Smooth muscle cell (in vitro differentiated cells): ENCODE data around the gene COX14. TPM values are rescaled to one million over a fixed set of nuclear protein-coding genes. Genes with fewer than 3 reads are reported as not detected.
A peak's percentile ranks its signal among the peaks of the same experiment; 100 is the strongest.
"Not testable (repeated sequence)": the region's sequence is repeated elsewhere in the genome, so short reads cannot be mapped to it uniquely, and the experiment has no call there.

Source experiments
- DNase-seq: peaks from one replicate; lab custom pipeline; 2025; ENCODE audit not compliant: unreplicated experiment; lab: John Stamatoyannopoulos, UW
- H2AFZ ChIP-seq: fragments of 200-600 bp; sonication (generic); 2 replicates; pipeline ENCODE4 v1.6.0; 2016; ENCODE audit warnings: antibody characterized with exemption, low read depth, mild to moderate bottlenecking
- H3F3A ChIP-seq: fragments of 200-600 bp; sonication (generic); 2 replicates; pipeline ENCODE4 v1.6.0; 2017; ENCODE audit warnings: antibody characterized with exemption, low read depth
- H3K27ac ChIP-seq: fragments of 200-600 bp; sonication (generic); 2 replicates; pipeline ENCODE4 v1.5.1; 2016; ENCODE audit warnings: low read depth, mild to moderate bottlenecking
- H3K27me3 ChIP-seq: fragments of 200-600 bp; sonication (generic); 2 replicates; pipeline ENCODE4 v1.6.1; 2016; ENCODE audit warnings: low read depth, mild to moderate bottlenecking
- H3K36me3 ChIP-seq: fragments of 200-600 bp; sonication (generic); 2 replicates; pipeline ENCODE4 v1.5.1; 2016; ENCODE audit warnings: low read depth
- H3K4me1 ChIP-seq: fragments of 200-600 bp; sonication (generic); 2 replicates; pipeline ENCODE4 v1.5.1; 2016; ENCODE audit warnings: low read depth
- H3K4me2 ChIP-seq: fragments of 200-600 bp; sonication (generic); 2 replicates; pipeline ENCODE4 v1.6.0; 2016; ENCODE audit warnings: mild to moderate bottlenecking
- H3K4me3 ChIP-seq: fragments of 200-600 bp; sonication (generic); 2 replicates; pipeline ENCODE4 v1.5.1; 2016; ENCODE audit warnings: mild to moderate bottlenecking
- H3K79me2 ChIP-seq: fragments of 200-600 bp; sonication (generic); 2 replicates; pipeline ENCODE4 v1.6.0; 2016; ENCODE audit warnings: low read depth, mild to moderate bottlenecking
- H3K9ac ChIP-seq: fragments of 200-600 bp; sonication (generic); 2 replicates; pipeline ENCODE4 v1.6.0; 2016; ENCODE audit warnings: low read depth
- H3K9me3 ChIP-seq: fragments of 200-600 bp; sonication (generic); replicated peaks from 2 replicates; pipeline ENCODE4 v1.5.1; 2016; ENCODE audit warnings: low read depth
- H4K20me1 ChIP-seq: fragments of 200-600 bp; sonication (generic); 2 replicates; pipeline ENCODE4 v1.6.0; 2016; ENCODE audit warnings: low read depth
- CTCF ChIP-seq: fragments of 200-600 bp; sonication (generic); IDR thresholded peaks from 2 replicates; pipeline ENCODE4 v1.5.1; 2017; ENCODE audit warnings: borderline replicate concordance, mild to moderate bottlenecking, antibody characterized with exemption; ENCODE audit not compliant: insufficient read depth, poor library complexity, severe bottlenecking
- WGBS: methylation state at CpG from one replicate; pipeline ENCODE4 v1.1.7; 2016; ENCODE audit warnings: low lambda C conversion rate; 5-methylcytosine and 5-hydroxymethylcytosine counted together
- polyA plus RNA-seq: library from polyadenylated mRNA; unstranded; fragments of >200 nt; fragmentation: Nextera tagmentation; extraction: Ambion mirVana; gene quantifications from 2 replicates; pipeline ENCODE4 v1.2.1, GENCODE V29; 2016
- total RNA-seq: library from RNA; depleted of rRNA; stranded (reverse); fragments of >200 nt; gene quantifications from 2 replicates; pipeline ENCODE4 v1.2.3, GENCODE V29; 2014

Gene COX14
- total and polyA plus RNA-seq, 2 experiments from 2014 or later: 18.6 to 67.9 TPM

GRCh38 chr12:50151047-50151687, 39.1 kb downstream of the COX14 start:
- Histone ChIP-seq H2AFZ (no peak overlapping the region), H3K79me2 (peaks cover 92% of the 10 kb centered on the region), H3K9me3 (no peaks in the 10 kb centered on the region), H3K4me1 (no peaks in the 10 kb centered on the region), H3K27ac (no peak overlapping the region), H3K4me2 (no peak overlapping the region), H3K36me3 (no peaks in the 10 kb centered on the region), H3K4me3 (no peak overlapping the region), H3K27me3 (no peaks in the 10 kb centered on the region), H3F3A (no peaks in the 10 kb centered on the region), H3K9ac (no peak overlapping the region), H4K20me1 (peaks cover 97% of the 10 kb centered on the region)
- WGBS: 90% methylated on average over 1 of the region's 1 CpG
- TF ChIP-seq CTCF: no peak
- no peak for DNase-seq

GRCh38 chr12:50154947-50155346, 42.9 kb downstream of the COX14 start:
- Histone ChIP-seq H3F3A (peaks cover 10% of the 10 kb centered on the region), H4K20me1 (peaks cover 98% of the 10 kb centered on the region), H3K79me2 (peaks cover 98% of the 10 kb centered on the region)
- 96% methylated on average over 5 of the region's 5 CpGs for WGBS
- H3K9me3 ChIP-seq, H3K36me3 ChIP-seq, H3K27ac ChIP-seq, H3K4me2 ChIP-seq, H3K4me3 ChIP-seq, H3K9ac ChIP-seq, H3K4me1 ChIP-seq, H3K27me3 ChIP-seq, H2AFZ ChIP-seq, DNase-seq: not testable (repeated sequence)

DNA sequence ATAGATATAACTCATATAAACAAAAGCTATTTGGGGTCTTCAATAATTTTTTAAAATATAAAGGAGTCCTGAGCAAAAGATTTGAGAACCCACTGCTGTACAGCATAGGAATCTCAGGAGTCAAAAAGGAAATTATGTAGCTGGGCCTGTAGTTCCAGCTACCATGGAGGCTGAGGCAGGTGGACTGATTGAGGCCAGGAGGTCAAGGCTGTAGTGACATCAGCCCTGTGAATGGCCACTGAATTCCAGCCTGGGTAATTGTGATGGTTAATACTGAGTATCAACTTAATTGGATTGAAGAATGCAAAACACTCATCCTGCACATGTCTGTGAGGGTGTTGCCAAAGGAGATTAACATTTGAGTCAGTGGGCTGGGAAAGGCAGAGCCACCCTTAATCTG, 44.6 kb downstream of the COX14 start:
- peak overlapping the region; percentile 48 for H3K27ac ChIP-seq
- peaks cover 98% of the 10 kb centered on the region for H4K20me1 ChIP-seq

DNA sequence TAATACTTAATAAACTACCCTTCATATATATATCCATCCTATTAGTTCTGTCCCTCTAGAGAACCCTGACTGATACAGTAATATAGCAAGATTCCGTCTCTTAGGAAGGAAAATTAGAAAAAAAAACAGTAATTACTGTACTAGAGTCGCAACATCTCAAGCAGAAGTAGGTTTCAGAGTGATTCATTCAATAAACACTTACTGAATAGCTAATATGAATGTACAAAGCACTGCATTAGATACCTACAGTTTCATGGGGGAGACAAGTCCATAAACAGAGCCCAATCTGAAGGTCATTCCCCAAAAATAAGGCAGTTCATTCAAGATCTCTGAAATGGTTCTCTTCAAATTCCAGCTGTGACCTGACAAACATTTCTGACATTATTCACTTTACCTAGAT, 45.2 kb downstream of the COX14 start:
- TF ChIP-seq CTCF: no peak
- H3K27me3 ChIP-seq: no peaks in the 10 kb centered on the region
- DNase-seq: no peak
- no peak overlapping the region for H2AFZ ChIP-seq
- H3F3A ChIP-seq: peaks cover 11% of the 10 kb centered on the region
- no peak overlapping the region for H3K4me3 ChIP-seq
- peaks cover 98% of the 10 kb centered on the region for H4K20me1 ChIP-seq
- WGBS: 82% methylated on average over 2 of the region's 2 CpGs
- H3K36me3 ChIP-seq: no peaks in the 10 kb centered on the region
- H3K9me3 ChIP-seq: no peaks in the 10 kb centered on the region
- H3K79me2 ChIP-seq: peaks cover 98% of the 10 kb centered on the region
- no peak overlapping the region for H3K4me2 ChIP-seq
- no peaks in the 10 kb centered on the region for H3K4me1 ChIP-seq
- no peak overlapping the region for H3K9ac ChIP-seq
- H3K27ac ChIP-seq: peak overlapping the region; percentile 48

More for the DNA sequence above, 44.6 kb downstream of the COX14 start:
- DNase-seq: no peak
- TF ChIP-seq CTCF: no peak
- H3K4me3 ChIP-seq: no peak overlapping the region
- H2AFZ ChIP-seq: no peak overlapping the region
- no peaks in the 10 kb centered on the region for H3K36me3 ChIP-seq
- H3K9me3 ChIP-seq: no peaks in the 10 kb centered on the region
- H3K27me3 ChIP-seq: no peaks in the 10 kb centered on the region
- H3F3A ChIP-seq: peaks cover 10% of the 10 kb centered on the region
- H3K4me2 ChIP-seq: no peak overlapping the region
- no peak overlapping the region for H3K9ac ChIP-seq
- H3K4me1 ChIP-seq: no peaks in the 10 kb centered on the region
- peaks cover 98% of the 10 kb centered on the region for H3K79me2 ChIP-seq
